Stomach (tissue), 9 donors: Measurements from ENCODE around the gene ANTXR1. TPM values are rescaled to one million over a fixed set of nuclear protein-coding genes. Genes with fewer than 3 reads are reported as not detected.

Experiments
- DNase-seq, 2 donors: peaks; one replicate each; pipeline versions ENCODE4 v3.0.0 to v3.0.0-alpha.2; 2013 to 2019
- H3K27ac ChIP-seq, 5 donors: fragments of 200-600 bp in 4 of 5; sonication (generic) in 4 of 5; one replicate each; pipeline ENCODE4 v1.5.1; 2013 to 2019; ENCODE audit warnings: mild to moderate bottlenecking in 1 of 5, moderate library complexity in 1 of 5
- H3K27me3 ChIP-seq, 3 donors: fragments of 200-600 bp; sonication (generic); one replicate each; pipeline ENCODE4 v1.5.1; 2017 to 2019; ENCODE audit warnings: mixed run types in 1 of 3
- H3K36me3 ChIP-seq, 4 donors: fragments of 200-600 bp; sonication (generic); 1 replicate in 3 of 4; 2 replicates in 1 of 4; pipeline ENCODE4 v1.5.1; 2016 to 2019
- H3K4me1 ChIP-seq, 4 donors: fragments of 200-600 bp; sonication (generic); one replicate each; pipeline ENCODE4 v1.5.1; 2016 to 2019
- H3K4me3 ChIP-seq, 4 donors: fragments of 200-600 bp; sonication (generic) in 3 of 4; one replicate each; pipeline ENCODE4 v1.5.1; 2016 to 2019; ENCODE audit warnings: mild to moderate bottlenecking in 1 of 4
- H3K9me3 ChIP-seq, 4 donors: fragments of 200-600 bp; sonication (generic); one replicate each; pipeline ENCODE4 v1.5.1; 2016 to 2019
- CTCF ChIP-seq, 7 experiments: fragments of 450-650 bp in 4 of 7; fragments of 200-600 bp in 3 of 7; sonication (generic) in 3 of 7; IDR thresholded peaks; one replicate each; pipeline ENCODE4 v1.5.1; 2016 to 2019; ENCODE audit warnings: antibody characterized with exemption in 7 of 7, control low read depth in 2 of 7, mild to moderate bottlenecking in 1 of 7
- EP300 ChIP-seq: sonication (generic); formaldehyde crosslinking; IDR thresholded peaks from one replicate; pipeline ENCODE4 v1.6.1; 2017; ENCODE audit warnings: antibody characterized with exemption
- POLR2A ChIP-seq, 4 donors: fragments of 450-650 bp; IDR thresholded peaks; one replicate each; pipeline ENCODE4 v1.6.1; 2016; ENCODE audit warnings: antibody characterized with exemption in 4 of 4, control low read depth in 2 of 4, mild to moderate bottlenecking in 1 of 4, moderate library complexity in 1 of 4
- POLR2AphosphoS5 ChIP-seq, 3 donors: sonication (generic); formaldehyde crosslinking; IDR thresholded peaks; one replicate each; pipeline ENCODE4 v1.6.1; 2016; ENCODE audit warnings: antibody characterized with exemption in 3 of 3
- WGBS, 5 donors: extraction: QIAGEN DNeasy Blood & Tissue Kit in 3 of 5; methylation state at CpG; one replicate each; pipeline versions ENCODE4 v1.1.5 to v1.1.7; 2013 to 2018; 5-methylcytosine and 5-hydroxymethylcytosine counted together
- intact Hi-C: fragments of 100-400 bp; cut with DNase I; formaldehyde crosslinking; loops from one replicate; pipeline ENCODE4 v1.15.1; 2023; ENCODE audit warnings: low total_unique reads
- polyA plus RNA-seq, 3 donors: library from polyadenylated mRNA; stranded (reverse); fragments of 200-250 nt; gene quantifications; one replicate each; pipeline ENCODE4 v1.2.3, GENCODE V29; 2013
- total RNA-seq, 5 donors: library from RNA; depleted of rRNA; stranded (reverse); fragments of >200 nt; gene quantifications; one replicate each; pipeline versions ENCODE4 v1.1.0 to v1.2.3, GENCODE V29; 2014 to 2016
- donor health status: healthy with polysubstance abuse.
- donor health status: Bipolar disorder and iron deficiency.
- donor health status: healthy.

The ANTXR1 gene
- total and polyA plus RNA-seq, 8 donors: 5.8 to 32.5 (median 13.7) TPM

- Histone ChIP-seq H3K4me3 (no peak overlapping the region), H3K27me3 (peaks cover 0 to 5% (median 0%) of the 10 kb centered on the region in 3 donors), H3K9me3 (no peaks in the 10 kb centered on the region), H3K4me1 (peaks cover 0 to 47% (median 24%) of the 10 kb centered on the region in 4 donors), H3K36me3 (no peaks in the 10 kb centered on the region), H3K27ac (no peak overlapping the region)
- WGBS, 5 donors: 58 to 73% (median 62%) methylated on average over 8 of the region's 8 CpGs
- intact Hi-C loops: no loop called here
- no peak for DNase-seq
- no peak for TF ChIP-seq POLR2A (IDR thresholded peaks at IDR 0.05)
- TF ChIP-seq POLR2AphosphoS5 (IDR thresholded peaks at IDR 0.05): no peak
- no peak for TF ChIP-seq CTCF (IDR thresholded peaks at IDR 0.05)
Observed at GRCh38 chr2:69020496-69021426, 7.8 kb downstream of the ANTXR1 start.

GRCh38 chr2:69021727-69022126 lies 8.7 kb downstream of the ANTXR1 start:
- H3K36me3 ChIP-seq: no peaks in the 10 kb centered on the region
- intact Hi-C loops: no loop called here
- peaks cover 0 to 5% (median 0%) of the 10 kb centered on the region in 3 donors for H3K27me3 ChIP-seq
- no peak overlapping the region for H3K27ac ChIP-seq
- no peaks in the 10 kb centered on the region for H3K9me3 ChIP-seq
- WGBS, 5 donors: 81 to 89% (median 86%) methylated on average over 4 of the region's 4 CpGs
- DNase-seq: no peak
- no peak overlapping the region for H3K4me3 ChIP-seq
- peaks cover 0 to 50% (median 27%) of the 10 kb centered on the region in 4 donors for H3K4me1 ChIP-seq
- no peak for TF ChIP-seq POLR2AphosphoS5 (IDR thresholded peaks at IDR 0.05)
- TF ChIP-seq EP300: no peak
- no peak for TF ChIP-seq CTCF (IDR thresholded peaks at IDR 0.05)
- no peak for TF ChIP-seq POLR2A (IDR thresholded peaks at IDR 0.05)

- Histone ChIP-seq H3K4me3 (no peak overlapping the region), H3K9me3 (no peaks in the 10 kb centered on the region), H3K27me3 (no peaks in the 10 kb centered on the region), H3K4me1 (peaks cover 0 to 45% (median 21%) of the 10 kb centered on the region in 4 donors), H3K36me3 (no peaks in the 10 kb centered on the region), H3K27ac (no peak overlapping the region)
- intact Hi-C loops: no loop called here
- no peak for DNase-seq
- TF ChIP-seq POLR2AphosphoS5 (IDR thresholded peaks at IDR 0.05): no peak
- TF ChIP-seq POLR2A (IDR thresholded peaks at IDR 0.05): no peak
- TF ChIP-seq CTCF (IDR thresholded peaks at IDR 0.05): no peak
- no peak for TF ChIP-seq EP300
- 77 to 86% (median 81%) methylated on average over 1 of the region's 1 CpG for WGBS, 5 donors
Observed at GRCh38 chr2:69022548-69022947, 9.6 kb downstream of the ANTXR1 start.

GRCh38 chr2:69023236-69023635 lies 10.3 kb downstream of the ANTXR1 start:
- TF ChIP-seq CTCF (IDR thresholded peaks at IDR 0.05): no peak
- no peak for TF ChIP-seq POLR2AphosphoS5 (IDR thresholded peaks at IDR 0.05)
- TF ChIP-seq EP300: no peak
- TF ChIP-seq POLR2A (IDR thresholded peaks at IDR 0.05): no peak

More at GRCh38 chr2:69023236-69023635, 10.3 kb downstream of the ANTXR1 start:
- 85 to 96% (median 94%) methylated on average over 2 of the region's 2 CpGs for WGBS, 5 donors
- Histone ChIP-seq H3K27me3 (no peaks in the 10 kb centered on the region), H3K27ac (no peak overlapping the region), H3K4me3 (no peak overlapping the region), H3K4me1 (peaks cover 0 to 40% (median 18%) of the 10 kb centered on the region in 4 donors), H3K9me3 (no peaks in the 10 kb centered on the region), H3K36me3 (no peaks in the 10 kb centered on the region)
- no peak for DNase-seq
- intact Hi-C loops: no loop called here
